HS-5 (cell line): ENCODE results near the gene SLC25A1.

Experiments
- DNase-seq: peaks from one replicate; pipeline ENCODE4 v3.0.0-alpha.2; 2012; ENCODE audit warnings: low read depth

SLC25A1 gene

DNA sequence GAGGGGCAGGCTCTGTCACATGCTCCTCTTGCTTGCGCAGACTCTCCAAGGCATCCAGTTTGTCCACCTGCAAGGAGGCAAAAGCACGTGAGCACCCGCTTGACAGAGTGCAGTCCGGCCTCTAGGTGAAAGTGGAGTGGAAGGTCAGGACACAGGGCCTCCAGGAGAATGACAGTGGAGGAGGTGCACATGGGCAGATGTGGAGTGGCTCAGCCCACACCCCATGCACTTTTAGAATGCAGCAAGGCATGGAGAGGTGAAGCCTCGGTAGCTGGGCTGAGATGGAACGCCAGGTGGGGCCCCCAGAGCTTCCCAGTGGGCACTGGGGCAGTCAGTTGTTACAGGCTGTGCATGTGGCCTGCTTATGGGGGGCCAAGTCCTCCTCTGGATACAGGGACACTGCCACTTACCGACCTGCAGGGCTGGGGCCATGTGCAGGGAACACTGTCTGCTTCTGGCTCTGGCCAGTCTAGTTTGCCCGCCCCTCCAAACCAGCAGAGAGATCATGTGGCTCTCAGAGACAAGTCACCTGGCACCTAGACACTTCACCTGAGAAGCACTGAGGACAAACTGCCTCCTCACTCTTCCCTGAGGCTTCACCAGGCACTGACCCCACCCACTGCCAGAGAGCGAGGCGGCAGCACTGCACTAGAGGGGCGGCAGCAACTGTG lies 2.3 kb upstream of the SLC25A1 start:
- DNase-seq = no peak

GRCh38 chr22:19180234-19180633 lies 1.7 kb upstream of the SLC25A1 start:
- no peak for DNase-seq

DNA sequence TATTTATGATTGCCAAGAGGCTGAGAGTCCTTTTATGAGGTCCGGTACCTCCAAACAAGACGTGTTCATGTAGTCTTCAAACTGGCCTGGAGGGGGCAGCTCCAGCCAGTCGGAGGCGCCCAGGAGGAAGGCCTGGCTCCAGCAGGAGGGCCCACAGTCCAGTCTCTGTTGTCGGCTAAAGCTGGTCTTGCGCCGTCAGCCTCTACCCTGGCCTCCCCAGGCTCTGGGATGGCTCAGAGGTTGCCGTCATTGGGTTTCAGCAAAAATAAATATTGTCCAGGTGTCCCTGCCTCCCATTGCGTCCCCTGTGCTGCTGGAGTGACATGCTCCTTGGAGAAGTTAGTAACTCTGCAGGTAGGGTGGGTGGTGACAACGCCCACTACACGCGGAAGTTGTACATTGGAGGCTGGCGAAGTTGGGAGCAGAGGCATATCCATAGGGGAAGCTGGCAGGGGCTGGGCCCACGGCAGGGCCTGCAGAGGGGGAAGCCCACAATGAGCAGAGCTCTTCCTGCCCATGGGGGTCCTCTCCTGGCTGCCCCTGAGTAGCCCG lies 1.0 kb upstream of the SLC25A1 start:
- no peak for DNase-seq

- DNase-seq = no peak
Observed at GRCh38 chr22:19178065-19178656, 375 bp downstream of the SLC25A1 start.

DNA sequence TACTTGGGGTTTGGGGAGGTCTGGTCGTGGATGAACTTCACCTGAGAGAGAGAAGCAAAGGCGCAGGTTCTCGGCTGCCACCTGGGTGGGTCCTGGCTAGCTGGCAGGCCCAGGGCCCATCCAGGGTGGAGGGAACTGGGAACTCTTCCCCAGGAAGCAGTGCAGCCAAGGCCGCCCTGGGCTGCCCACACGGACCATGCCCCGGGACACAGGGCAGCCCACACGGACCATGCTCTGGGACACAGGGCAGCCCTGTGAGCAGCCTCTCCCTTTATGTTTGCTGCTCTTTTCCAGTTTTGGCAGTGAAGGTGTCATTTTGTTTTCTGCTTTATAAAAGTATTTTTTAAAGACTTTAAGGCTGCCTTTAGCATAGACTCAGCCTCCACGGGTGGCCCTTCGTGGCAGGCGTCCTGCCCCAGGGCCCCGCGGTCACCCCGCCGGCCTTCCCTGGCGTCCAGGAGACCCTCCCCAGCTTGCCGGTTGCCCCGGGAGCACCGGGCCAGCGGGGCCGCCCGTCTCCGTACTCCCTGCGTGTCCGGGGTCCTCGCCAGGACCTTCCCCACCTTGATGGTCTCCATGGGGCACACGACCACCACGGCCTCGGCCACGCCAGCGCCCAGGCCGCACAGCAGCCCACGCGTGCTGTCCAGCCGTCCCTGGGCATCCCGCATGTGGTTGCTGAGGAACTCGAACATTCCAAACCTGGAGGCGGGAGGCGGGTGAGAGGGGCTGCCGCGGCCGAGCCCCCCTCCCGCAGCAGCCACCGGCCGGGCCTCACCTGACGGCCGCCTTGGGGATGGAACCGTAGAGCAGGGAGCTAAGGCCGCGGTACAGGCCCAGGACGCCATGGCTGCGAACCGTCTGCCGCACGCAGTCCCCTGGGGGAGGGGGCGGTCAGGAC lies 1.1 kb downstream of the SLC25A1 start:
- DNase-seq = no peak

DNA sequence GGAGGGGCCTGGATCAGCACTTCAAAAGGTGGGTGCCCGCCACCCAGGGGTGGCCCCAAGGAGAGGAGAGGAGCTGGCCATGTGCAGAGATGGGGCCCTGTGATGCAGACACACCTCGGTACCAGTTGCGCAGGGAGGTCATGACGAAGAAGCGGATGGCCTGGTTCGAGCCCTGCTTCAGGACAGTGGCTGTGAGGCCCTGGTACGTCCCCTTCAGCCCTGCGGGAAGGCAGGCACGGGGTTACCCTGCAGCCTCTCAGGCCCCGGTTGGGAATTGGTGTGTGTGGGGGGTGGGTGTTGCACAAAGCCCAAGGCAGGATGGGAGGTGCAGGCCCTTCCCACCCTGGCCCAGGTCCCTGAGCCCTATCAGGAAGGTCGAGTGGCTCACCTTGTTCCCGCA lies 1.8 kb downstream of the SLC25A1 start:
- no peak for DNase-seq

DNA sequence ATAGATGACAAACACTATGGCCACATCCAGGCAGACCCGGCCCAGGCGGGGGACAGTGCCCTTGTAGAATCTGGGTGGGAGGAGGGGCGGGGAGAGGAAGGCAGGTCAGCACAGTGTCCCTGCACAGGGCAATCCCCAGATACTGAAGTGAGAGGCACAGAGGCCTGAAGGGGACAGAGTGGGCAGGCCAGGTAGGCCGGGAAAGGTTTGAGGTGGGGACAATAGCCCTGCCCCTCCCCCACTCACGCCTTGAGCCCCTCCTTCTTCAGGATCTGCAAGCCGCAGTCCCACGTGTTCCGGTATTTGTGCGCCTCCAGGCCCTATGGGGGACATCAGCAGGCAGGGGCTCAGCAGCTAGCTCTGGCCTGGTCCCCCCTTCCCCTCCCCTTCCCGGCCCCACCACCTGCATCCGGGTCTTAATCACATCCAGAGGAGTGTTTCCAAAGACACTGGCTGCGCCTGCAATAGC lies 2.3 kb downstream of the SLC25A1 start:
- DNase-seq = no peak

GRCh38 chr22:19175602-19176174 lies 2.8 kb downstream of the SLC25A1 start:
- no peak for DNase-seq

GRCh38 chr22:19175026-19175601 lies 3.4 kb downstream of the SLC25A1 start:
- DNase-seq = no peak

DNA sequence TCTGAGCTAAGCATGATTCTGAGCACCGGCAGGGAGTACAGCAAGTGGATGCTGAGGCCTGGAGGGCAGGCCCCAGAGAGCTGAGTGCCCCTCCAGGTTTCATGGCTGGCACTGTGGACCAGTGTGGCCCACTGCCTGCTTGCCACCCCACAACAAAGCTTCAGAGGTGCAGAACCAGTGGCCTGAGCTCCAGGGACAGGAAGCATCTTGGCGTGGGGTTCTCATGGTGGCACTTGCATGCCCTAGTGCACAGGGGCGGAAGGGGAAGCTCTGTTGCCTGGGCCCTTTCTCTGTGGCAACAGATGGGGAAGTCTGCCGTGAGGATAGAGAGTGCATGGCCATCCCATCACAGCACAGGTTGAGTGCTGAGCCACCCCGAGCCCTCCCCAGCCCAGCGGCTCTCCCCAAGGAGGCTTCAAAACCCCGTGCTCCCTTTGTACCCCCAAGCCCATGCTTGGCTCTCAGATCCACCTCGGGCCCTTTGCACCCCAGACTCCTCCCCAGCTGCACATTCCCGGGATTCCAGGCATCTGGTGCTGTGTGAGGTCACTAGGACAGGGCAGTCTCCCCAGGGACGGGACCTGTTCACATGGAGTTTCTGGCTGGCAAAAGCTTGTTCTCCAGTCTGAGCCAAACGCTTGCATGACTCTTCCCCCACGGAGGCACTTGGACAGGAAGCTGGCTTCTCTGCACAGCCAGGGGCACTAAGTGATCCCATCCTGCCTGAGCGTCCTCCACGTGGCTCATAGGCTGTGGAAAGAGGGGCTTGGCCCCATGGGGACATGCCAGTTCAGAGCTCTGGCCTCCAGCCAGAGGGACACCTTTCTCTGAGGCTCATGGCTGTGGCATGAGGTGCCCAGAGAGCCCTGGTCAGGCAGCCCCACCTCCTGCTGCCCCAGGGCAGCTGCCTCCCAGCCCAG lies 4.2 kb downstream of the SLC25A1 start:
- peak; percentile 79 for DNase-seq

- no peak for DNase-seq
Observed at GRCh38 chr22:19173047-19174035, 5.2 kb downstream of the SLC25A1 start.

- DNase-seq = no peak
Observed at GRCh38 chr22:19172213-19173046, 6.1 kb downstream of the SLC25A1 start.

GRCh38 chr22:19169947-19170318 lies 8.6 kb downstream of the SLC25A1 start:
- DNase-seq = no peak

DNA sequence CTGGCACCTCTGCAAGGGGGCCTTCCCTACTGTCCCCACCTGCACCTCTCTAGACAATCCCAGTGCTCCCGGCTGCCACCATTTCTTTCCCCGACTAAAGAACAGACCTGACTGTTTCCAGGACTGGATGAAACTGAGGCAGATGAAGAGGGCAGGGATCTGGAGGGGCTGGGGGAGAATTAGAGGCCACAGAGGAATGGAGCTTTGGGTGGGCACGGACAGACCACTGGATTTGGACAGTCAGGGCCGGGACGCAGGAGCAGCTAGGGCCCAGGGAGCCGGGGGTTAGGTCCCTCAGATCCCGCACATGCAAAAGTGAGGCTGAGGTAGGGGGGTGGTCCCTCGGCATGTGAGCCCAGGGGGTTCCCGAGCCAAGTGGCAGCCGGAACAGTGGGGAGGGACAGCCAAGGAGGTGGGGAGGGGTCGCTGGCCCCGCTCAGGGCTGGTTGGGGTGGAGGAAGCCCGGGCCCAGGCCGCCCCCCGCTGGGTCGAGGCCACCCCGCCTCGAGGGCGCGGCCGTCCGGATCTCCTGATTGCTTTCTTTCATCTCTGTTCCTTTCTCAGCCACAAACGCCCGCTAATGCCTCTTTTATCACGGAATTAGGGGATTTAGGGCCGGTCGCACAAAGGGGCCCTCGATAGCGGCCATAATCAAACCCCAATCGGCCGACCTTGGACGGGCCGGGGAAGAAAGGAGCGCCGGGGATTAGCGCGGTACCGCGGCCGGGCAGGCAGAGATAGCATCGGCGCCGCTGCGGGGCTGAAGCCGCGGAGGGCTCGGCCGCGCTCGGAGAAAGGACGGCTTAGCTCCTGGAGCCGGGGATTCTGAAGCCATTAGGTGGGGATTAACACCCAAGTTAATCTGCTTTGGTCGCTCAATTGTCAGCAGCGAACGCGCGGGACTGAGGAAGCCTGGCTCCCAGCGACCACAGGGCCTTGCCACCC lies 9.3 kb downstream of the SLC25A1 start:
- DNase-seq = no peak

GRCh38 chr22:19168088-19168890 lies 10.2 kb downstream of the SLC25A1 start:
- DNase-seq = no peak

DNA sequence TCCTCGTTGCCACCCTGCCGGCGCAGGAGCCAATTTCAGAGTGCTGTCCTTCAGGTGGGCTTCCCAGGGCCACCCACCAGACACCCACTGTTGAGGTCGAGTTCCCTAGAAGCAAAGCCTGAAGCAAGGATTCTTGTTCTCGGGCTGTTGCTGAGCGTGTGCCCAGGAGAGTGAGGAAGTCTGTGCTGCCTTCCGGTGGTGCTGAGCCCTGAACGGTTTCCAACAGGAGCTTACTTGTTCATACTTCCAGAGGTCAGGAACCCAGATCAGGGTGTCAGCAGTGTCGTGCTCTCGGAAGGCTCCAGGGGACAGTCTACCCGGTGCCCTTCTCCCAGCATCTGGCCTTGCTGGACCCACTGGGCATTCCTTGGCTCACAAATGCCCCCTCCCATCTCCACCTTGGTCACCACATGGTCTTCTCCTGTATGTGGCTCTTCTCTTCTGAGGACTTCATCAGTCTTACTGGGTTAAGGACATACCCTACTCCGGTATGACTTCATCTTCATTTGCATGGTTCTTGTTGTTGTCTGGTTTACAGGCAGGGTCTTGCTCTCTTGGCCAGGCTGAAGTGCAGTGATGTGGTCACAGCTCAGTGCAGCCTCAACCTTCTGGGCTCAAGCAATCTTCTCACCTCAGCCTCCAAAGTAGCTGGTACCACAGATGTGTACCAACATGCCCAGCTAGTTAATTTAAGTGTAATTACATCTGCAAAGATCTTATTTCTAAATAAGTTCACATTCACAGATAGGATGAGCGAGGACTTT lies 11.2 kb downstream of the SLC25A1 start:
- no peak for DNase-seq
